ENCODE measurements around the gene MYOF.

DNA sequence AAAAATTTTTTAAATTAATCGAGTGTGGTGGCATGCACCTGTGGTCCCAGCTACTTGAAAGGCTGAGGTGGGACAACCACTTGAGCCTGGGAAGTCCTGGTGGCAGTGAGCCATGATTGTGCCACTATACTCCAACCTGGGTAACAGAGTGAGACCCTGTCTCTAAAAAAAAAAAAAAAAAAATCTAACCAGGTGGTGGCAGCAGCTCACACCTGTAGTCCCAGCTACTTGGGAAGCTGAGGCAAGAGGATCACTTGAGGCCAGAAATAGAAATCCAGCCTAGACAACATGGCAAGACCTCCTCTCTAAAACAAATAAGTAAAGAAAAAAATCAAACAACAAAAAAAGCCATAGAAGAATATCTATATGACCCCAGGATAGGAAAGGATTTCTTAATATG is 3.6 kb upstream of the MYOF start:
- TF ChIP-seq POLR2A (IDR thresholded peaks at IDR 0.05; ENCODE audit: low read depth, low read length) = no peak
- TF ChIP-seq PAX5 (IDR thresholded peaks at IDR 0.05; ENCODE audit: insufficient read depth, low read length, severe bottlenecking) = no peak
- TF ChIP-seq TAF1 (IDR thresholded peaks at IDR 0.05; ENCODE audit: low read depth, low read length) = no peak
